GM19238 (cell line): ENCODE data around the gene ACTN2.

Source experiments
- DNase-seq: peaks from one replicate; pipeline ENCODE4 v3.0.0; 2011; ENCODE audit warnings: low spot score; ENCODE audit not compliant: insufficient read length

The ACTN2 gene

DNA sequence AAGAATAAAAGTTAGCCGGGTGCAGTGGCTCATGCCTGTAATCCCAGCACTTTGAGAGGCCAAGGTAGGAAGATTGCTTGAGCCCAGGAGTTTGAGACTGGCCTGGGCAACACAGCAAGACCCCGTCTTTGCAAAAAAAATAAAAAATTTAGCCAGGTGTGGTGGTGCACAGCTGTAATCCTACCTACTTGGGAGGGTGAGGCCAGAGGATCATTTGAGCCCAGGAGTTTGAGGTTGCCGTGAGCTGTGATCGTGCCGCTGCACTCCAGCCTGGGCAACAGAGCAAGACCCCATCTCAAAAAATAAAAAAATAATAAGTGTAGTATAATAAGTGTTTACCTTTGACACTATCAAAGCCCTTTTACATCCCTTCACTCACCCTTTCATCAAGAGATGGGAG lies 5.0 kb downstream of the ACTN2 start:
- DNase-seq: no peak

DNA sequence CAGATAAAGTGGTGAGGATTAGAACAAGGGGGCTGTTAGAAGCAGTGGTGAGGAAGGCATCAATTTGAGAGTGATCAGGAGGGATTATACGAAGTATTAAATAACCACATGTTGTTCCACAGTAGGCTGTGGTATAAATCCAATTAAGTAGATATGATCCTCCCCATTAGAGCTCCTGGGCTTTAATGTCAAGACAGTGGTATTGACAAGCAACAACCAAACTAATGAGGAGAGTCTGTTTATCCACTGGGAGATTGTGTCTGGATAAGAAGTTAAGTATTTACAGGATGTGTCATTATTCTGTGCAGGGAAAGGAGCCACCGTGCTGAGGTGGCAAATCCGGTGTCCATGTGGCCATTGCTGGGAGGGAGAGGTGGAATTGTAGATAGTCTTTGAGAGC lies 5.8 kb downstream of the ACTN2 start:
- no peak for DNase-seq

DNA sequence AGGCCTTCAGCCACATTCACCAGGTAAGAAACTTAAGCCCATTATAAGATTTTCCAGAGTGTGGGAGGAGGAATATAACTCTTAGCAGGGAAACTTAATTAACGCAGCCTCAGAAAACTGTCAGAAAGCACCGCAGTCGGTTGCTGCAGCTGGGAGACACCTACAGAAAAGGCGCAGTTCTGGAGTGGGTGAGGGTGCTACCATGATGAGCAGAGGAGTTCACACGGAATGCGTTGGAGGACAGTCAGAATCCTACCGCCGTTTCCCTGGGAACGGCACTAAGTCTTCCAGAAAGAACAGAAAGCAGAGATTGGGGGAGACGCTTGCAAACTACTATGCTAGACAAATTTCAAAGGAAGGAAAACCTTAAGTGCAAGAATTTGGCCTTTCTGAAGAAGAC lies 6.4 kb downstream of the ACTN2 start:
- DNase-seq: no peak

DNA sequence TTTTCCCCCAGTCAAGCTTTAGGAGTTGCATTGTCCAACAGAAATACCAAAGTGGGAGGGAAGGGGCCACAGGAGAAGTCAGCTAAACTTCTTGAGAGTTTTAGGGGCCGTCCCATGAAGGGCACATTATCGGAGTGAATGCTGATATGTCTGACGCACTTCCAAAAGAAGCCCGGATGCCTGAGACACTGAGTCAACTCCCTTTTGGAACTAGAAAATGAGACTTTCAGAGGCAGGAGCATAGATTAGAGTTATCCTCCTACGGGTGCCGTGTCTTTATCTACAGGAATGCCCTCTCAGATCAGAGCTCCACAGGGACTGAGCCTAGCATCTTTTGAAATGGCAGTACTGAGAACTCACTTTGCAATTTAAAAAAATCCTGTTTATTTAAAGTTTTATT lies 13.1 kb downstream of the ACTN2 start:
- no peak for DNase-seq

DNA sequence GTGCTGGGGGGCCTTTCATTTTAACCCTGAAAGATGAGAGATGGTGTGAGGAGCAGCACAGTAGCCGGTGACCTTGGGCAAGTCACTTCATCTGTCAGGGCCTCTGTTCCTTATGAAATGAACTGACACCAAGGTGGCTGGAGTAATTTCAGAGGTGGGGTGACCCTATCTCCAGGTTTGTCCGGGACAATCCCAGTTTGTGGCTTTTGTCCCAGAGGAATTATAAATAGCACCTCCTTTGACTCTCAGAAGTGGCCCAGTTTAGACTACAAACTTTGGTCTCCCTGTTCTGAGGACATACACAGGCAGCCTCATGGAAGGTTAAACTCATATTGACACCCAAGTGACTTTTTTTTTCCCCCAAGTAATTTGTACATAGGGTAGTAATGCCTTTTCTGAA lies 14.6 kb downstream of the ACTN2 start:
- DNase-seq: no peak

DNA sequence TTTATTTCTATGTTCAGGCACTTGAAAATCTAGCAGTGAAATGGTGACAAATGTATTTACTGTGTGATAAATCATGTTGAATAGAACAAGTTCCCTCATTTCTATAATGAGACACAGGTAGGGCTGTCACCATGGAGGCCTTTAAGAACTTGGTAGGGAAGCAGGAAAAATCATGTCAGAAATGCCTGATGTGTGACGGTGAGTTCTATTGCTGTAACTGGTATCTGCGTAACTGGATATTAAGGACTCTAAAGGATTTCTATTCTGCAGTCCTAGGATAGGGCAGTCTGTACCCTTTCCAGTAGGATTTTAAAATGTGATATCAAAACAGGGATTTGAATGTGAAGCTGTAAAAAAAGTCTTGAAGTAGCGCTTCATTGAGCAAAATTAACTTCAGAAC lies 15.5 kb downstream of the ACTN2 start:
- DNase-seq: no peak

DNA sequence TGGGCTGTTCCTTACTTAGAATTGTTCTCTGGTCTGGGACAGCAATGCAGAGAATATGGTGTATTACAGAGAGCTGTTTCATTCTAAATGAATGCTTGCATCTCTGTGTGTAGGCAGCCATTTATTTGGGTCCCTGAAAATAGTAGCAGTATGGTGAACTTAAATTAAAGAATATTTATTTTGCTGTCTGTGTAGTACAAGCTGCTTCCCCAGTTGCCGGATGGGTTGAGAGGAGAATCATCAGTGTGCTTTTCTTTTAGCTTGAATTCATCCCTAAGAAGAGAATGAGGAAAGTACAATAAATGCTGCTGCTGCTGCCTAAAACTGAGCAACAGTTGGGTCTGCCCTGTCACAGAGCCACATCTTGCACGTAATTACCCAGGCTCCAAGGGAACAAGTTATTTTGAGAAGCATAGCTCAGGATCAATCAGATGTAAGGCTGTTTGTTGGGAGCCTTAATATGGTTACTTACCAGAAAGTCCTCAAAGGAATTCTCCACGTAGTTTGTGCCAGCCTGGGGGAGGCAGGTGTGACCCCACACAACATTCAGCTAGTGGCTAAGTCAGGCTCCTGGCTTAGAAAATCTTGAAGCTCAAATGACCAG lies 16.6 kb downstream of the ACTN2 start:
- DNase-seq: no peak

DNA sequence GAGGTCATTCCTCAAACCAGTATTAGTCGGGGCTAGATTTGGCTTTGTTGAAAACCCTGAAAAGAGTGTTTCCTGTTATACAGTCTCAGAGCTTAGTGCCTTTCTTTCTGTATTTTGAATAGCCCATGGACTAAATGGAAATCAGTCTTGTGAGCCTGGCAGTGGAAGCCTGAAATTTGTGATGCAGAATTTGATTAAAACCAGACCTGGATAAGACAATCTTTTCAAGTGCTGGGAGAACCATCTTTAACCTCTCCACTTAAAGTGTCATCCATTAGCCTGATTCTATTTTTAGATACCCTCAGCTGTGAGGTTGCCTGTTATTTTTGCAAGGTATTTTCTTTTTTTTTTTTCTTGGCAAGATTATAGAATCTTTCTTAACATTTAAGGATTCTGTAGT lies 19.5 kb downstream of the ACTN2 start:
- no peak for DNase-seq

DNA sequence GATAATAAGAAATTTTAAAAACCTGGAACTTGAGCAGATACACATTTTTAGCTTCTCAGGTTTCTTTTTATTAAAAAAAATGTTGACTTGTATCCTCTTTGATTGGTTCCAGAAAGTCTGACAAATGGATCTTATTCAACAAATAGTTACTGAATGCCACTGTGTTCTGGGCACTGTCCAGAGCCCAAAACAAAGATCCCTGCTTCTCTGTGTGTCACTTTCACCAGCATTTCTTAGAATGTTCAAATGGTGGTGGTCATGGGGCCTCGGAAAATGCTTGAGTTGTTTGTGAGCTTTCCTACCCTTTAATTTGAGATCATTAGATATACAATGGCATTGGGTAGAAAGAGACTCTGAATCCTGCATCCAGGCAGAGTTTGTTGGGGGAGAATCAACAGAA lies 19.9 kb downstream of the ACTN2 start:
- DNase-seq: no peak

DNA sequence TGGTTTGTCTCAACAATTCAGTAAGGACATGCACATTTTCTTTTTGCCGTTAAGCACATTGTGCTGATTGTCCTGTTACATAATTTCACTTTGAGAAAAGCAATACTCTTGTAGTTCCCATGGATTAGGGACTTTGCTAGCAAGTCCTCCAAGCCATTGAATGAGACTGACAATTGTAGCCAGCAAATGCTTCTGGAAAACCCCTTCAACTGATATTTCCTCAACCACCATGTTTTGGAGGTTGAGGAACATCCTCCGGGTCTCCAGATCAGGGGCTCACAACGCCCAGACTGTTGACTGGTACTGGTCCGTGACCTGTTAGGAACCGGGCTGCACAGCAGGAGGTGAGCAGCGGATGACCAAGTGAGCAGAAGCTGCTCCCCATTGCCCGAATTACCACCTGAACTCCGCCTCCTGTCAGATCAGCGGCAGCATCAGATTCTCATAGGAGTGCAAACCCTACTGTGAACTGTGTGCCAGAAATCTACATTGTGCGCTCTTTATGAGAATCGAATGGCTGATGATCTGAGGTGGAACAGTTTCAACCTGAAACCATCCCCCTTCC lies 24.1 kb downstream of the ACTN2 start:
- no peak for DNase-seq

DNA sequence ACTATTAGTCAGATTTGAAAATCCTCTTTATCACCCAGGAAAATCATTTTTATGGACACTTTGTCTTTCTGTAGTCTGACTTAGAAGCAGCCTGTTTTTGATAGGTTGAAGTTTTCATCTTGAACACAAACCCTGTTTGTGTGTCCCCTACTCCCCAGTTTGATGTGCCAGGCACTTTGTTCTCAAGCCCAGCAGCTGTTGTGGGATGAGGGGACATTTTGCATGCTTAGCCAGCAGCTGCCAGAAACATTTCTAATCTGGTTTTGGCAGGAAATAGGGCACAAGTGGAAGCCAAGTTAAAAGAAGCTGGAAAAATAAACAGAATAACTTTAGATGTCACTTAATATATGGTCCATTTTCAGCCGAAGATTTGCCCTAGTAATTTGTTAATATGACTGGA lies 29.9 kb downstream of the ACTN2 start:
- no peak for DNase-seq

DNA sequence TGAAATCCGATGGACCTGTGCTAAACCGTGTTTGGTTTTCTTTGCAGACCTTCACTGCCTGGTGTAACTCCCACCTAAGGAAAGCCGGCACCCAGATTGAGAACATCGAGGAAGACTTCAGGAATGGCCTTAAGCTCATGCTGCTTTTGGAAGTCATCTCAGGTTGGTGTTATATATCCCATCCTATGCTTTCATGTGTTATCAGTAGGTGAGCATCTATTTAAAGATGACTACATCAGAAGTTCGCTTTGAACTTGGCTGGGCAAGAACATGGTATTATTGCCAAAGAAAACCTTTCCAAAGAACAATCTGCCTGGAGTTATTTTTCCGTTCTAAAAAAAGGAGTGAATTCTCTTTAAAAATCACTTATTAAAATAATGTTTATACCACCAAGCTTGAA lies 31.5 kb downstream of the ACTN2 start:
- no peak for DNase-seq

DNA sequence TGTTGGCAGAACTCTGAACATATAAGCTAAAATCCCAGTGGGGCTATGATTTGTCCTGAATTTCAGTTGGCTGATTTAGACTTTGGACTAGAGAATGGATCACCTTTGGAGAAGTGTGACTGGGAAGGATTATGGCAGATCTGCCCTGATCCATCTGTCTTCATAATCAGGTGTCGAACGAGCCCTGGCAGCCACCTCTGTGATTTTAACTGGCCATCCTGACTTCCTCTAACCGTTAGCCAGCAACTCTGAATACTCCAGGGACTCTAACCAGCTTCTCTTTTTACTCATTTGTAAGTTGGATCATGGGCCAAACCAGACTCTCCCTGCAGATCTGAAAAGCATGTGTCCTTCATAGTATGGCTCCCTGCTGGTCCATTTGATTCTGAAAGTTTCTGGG lies 32.0 kb downstream of the ACTN2 start:
- no peak for DNase-seq

DNA sequence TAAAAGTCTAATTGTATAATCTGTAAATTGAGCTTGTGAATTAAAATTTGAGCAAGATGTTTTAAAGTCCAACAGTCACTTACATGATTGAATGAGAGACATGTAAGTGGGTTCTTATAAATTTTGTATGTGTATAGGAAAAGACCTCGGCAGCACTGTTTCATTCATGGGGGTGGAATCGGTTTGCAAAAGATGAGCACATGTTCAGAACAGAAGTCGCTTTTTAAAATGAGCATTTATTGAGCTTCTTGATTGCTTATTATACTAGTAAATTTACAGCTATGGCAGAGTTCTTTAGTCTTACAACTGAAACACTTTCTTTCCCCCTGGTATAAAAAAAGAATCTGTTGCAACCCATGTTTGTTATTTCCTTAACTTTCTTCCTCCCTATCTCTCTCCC lies 33.9 kb downstream of the ACTN2 start:
- DNase-seq: no peak

DNA sequence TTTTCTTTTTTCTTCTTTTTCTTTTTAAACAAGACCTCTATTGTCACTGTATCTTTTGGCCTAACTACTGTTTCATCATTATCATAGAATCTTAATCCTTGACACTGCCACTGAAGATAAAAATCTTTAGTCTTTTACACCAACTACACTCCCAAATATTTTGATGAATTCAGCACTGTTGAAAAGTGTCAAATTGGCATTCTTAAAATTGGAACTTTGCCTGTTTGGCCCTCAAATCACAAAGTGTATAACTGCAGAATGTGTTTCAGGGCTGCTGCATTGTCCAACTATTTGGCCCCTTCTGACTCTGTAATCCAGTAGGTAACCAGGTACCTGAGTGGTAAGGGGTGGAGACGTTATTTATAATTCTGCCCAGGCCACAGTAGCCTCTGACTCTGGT lies 34.3 kb downstream of the ACTN2 start:
- DNase-seq: no peak

DNA sequence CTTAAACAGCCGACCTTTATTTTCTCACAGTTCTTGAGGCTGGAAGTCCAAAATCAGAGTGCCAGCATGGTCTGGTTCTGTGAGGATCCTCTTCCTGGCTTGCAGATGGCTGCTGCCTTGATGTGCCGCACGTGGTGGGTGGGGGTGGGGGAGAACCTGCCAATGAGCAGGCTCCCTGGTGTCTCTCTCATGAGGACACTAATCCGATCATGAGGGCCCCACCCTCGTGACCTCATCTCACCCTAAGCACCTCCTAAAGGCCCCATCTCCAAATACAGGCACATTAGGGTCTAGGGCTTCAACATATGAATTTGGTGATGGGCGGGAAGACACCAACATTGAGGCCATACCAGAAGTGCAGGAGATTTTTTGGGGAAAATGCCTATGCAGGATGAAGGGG lies 37.8 kb downstream of the ACTN2 start:
- no peak for DNase-seq

DNA sequence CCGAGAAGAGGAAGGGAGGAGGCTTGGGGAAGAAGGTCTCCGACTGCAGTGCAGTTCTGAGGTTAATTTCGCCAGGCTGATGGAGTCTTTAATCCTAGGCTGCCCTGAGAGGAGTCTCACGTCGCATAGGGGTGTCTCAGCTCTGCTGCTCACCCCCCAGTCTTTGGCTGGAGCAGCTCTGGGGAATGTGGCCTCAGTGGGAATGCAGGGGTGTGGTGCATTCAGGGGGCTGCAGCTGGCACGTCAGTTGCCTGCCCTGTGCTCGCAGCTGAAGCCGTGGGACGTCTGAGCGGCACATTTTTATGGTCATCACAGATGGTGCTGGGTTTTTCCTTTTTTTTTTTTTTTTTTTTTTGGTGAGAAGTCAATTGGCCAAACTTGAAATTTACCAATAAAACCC lies 38.2 kb downstream of the ACTN2 start:
- DNase-seq: no peak

DNA sequence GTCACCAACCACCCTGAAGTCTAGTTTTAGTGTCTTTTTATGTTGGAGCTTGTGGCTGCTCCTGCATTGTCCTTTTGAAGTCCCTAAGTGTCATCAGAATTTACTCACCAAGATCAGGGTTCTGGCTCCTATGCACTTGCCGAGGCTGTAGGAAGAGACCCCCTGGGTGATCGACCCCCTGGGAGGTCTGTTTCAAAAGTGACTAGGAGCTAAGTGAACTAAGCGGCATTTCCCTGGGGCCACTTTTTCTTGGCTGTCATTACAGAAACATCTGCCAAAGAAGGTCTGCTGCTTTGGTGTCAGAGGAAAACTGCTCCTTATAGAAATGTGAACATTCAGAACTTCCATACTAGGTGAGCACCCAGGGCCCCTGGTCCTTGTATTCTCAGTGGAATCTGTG lies 39.4 kb downstream of the ACTN2 start:
- DNase-seq: no peak

DNA sequence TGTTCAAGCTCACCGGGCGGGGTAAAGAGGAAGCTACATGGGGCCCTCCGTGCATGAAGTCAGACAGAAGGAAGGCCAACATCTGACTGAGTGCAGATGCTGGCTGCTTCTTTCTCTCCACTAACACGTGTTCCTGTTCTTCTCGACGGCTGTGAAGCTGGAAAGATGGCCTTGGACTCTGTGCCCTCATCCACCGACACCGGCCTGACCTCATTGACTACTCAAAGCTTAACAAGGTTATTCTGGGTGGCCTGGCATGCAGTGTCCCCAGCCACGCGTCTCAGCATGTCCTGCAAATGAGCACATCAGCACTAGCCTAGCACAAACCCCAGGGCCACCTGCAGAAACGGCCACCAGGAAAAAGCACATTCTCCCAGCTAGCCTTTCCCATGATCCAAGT lies 41.2 kb downstream of the ACTN2 start:
- no peak for DNase-seq

DNA sequence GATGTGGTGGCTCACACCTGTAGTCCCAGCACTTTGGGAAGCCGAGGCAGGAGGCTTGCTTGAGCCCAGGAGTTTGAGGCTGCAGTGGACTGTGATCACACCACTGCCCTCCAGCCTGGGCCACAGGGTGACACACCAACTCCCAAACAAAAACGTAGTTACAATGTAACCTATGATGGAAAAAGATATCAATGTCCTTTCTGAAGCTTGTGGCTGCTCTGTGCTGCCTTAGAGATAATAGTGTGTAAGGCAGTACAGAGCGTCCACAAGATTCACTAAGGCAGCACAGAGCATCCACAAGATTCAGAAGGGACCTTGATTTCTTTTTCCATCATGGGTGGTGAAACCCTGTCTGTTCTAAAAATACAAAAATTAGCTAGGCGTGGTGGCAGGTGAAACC lies 42.5 kb downstream of the ACTN2 start:
- no peak for DNase-seq

DNA sequence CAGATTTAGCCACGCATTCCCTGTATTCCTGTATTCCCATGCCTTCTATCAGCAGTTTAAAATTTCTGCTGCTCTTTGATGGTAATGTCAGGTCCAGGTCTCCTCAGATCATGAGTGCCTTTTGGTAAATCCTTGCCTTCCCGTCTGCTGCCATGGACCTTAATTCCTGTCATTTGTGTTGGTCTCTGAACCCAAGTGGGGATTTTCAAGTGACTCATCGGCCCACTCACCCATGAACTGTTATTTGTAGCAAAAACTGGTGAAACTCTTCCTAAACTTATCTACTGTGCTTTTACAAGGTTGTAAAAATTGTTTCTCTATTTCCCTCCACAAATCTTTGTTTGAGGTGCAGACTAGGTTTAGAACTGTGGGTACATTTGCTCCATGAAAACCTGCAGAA lies 47.4 kb downstream of the ACTN2 start:
- no peak for DNase-seq

DNA sequence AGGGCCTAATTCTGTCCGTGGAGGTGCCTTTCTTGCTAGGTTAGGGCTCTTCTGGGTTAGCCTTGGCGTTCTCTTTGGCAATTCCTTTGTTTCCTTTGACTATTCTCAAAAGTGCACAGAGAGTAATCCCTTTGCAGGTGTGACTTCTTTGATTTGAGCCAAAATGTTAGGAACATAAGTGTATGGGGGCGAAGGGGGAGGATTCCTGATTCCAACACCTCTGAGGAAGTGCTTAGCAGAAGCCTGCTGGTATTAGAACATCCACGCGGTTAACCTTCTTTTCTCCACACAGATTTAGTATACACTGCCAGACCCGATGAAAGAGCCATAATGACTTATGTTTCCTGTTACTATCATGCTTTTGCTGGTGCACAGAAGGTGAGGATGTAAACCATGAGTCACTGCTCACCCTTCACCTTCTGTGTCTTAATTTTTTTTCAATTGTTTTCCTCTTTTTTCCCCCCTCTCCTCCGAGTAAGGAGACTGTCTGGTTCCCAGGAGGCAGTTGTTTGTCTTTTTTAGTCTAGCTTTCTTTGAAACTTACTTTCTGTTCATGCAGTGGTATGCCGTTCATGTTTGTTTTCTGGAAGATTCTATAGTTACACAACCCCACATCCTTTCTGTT lies 48.0 kb downstream of the ACTN2 start:
- DNase-seq: no peak

DNA sequence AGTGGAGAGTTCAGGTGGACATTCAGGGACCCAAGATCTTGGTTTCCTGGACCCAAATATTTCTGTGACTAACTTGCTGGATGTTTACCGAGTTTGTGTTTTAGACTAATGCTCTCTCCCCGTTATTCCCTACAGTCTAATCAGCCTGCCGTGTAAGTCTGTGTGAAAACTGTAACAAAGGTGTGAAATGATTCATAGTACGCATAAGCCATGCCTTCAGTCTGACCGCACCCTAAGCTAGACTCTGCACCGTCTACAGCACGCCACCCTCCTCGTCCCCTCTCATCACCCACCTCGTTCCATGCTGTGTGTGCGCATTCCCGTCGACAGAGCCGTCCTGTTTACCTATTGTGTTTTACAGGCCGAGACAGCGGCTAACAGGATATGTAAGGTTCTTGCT lies 50.5 kb downstream of the ACTN2 start:
- no peak for DNase-seq

DNA sequence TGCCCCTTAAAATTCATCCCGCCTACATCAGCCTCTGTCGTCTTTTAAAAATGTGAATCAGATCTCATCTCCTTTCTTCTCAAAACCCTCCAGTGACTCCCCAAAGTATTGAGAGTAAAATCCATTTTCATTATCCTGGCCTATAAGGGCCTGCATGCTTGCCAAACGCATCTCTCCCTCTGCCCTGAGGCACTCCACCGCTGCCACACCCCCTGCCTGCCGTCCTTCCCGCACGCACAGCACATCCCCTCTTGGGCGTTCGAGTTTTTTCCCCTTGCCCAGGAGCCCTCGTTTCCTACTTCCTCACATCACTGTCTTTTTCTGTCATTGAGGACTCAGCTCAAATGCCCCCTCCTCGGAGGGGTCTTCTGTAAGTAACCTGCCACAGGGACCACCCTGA lies 55.5 kb downstream of the ACTN2 start:
- DNase-seq: no peak
